ENCODE results near the gene MYO1E. TPM values are rescaled to one million over a fixed set of nuclear protein-coding genes. Genes with fewer than 3 reads are reported as not detected.

Gene MYO1E
- polyA plus RNA-seq, 1 donor from 2014 or later = 0.38 TPM

- Histone ChIP-seq H3K36me3 (ENCODE audit: insufficient read depth, low read length) (no peaks in the 10 kb centered on the region), H3K79me2 (replicated peaks; ENCODE audit: insufficient read depth, low read length) (no peaks in the 10 kb centered on the region), H3F3A (ENCODE audit: insufficient read depth, low read length, poor library complexity, severe bottlenecking) (no peaks in the 10 kb centered on the region), H2AFZ (ENCODE audit: low read depth, low read length) (no peak overlapping the region), H3K9me3 (ENCODE audit: low read length) (no peaks in the 10 kb centered on the region), H3K4me3 (ENCODE audit: low read length) (no peak overlapping the region), H3K9me2 (ENCODE audit: insufficient read depth, low read length) (no peaks in the 10 kb centered on the region), H3K27me3 (ENCODE audit: insufficient read depth, low read depth, low read length) (no peaks in the 10 kb centered on the region), H4K20me1 (ENCODE audit: insufficient read depth) (no peaks in the 10 kb centered on the region), H3K9ac (ENCODE audit: low read length) (no peak overlapping the region), H3K27ac (ENCODE audit: low read length) (no peak overlapping the region), H3K4me2 (ENCODE audit: low read length) (no peak overlapping the region)
- no peak for TF ChIP-seq EZH2 (IDR thresholded peaks at IDR 0.05; ENCODE audit: borderline replicate concordance, insufficient read depth, low read length, poor library complexity, severe bottlenecking)
- no peak for TF ChIP-seq POLR2AphosphoS5 (IDR thresholded peaks at IDR 0.05)
Observed at GRCh38 chr15:59152694-59153450, 219.8 kb downstream of the MYO1E start.

GRCh38 chr15:59150185-59150584 is 222.5 kb downstream of the MYO1E start:
- Histone ChIP-seq H3K9me2 (ENCODE audit: insufficient read depth, low read length) (no peaks in the 10 kb centered on the region), H3K4me2 (ENCODE audit: low read length) (no peak overlapping the region), H2AFZ (ENCODE audit: low read depth, low read length) (no peak overlapping the region), H3K9ac (ENCODE audit: low read length) (no peak overlapping the region), H3K27ac (ENCODE audit: low read length) (no peak overlapping the region), H3K27me3 (ENCODE audit: insufficient read depth, low read depth, low read length) (no peaks in the 10 kb centered on the region), H3K36me3 (ENCODE audit: insufficient read depth, low read length) (no peaks in the 10 kb centered on the region), H3K4me3 (ENCODE audit: low read length) (no peak overlapping the region), H3K9me3 (ENCODE audit: low read length) (no peaks in the 10 kb centered on the region), H3F3A (ENCODE audit: insufficient read depth, low read length, poor library complexity, severe bottlenecking) (no peaks in the 10 kb centered on the region), H3K79me2 (replicated peaks; ENCODE audit: insufficient read depth, low read length) (no peaks in the 10 kb centered on the region), H4K20me1 (ENCODE audit: insufficient read depth) (no peaks in the 10 kb centered on the region)
- no peak for TF ChIP-seq SMC3 (conservative IDR thresholded peaks at IDR 0.05; ENCODE audit: poor library complexity)
- no peak for TF ChIP-seq MXI1 (conservative IDR thresholded peaks at IDR 0.05; ENCODE audit: poor library complexity, severe bottlenecking)
- no peak for TF ChIP-seq CTCF (IDR thresholded peaks at IDR 0.05; ENCODE audit: poor library complexity, severe bottlenecking)
- no peak for TF ChIP-seq TAF1 (IDR thresholded peaks at IDR 0.05; ENCODE audit: low read depth)

GRCh38 chr15:59148153-59148833 is 224.4 kb downstream of the MYO1E start:
- Histone ChIP-seq H3F3A (ENCODE audit: insufficient read depth, low read length, poor library complexity, severe bottlenecking) (no peaks in the 10 kb centered on the region), H3K9ac (ENCODE audit: low read length) (no peak overlapping the region), H2AFZ (ENCODE audit: low read depth, low read length) (no peak overlapping the region), H3K4me3 (ENCODE audit: low read length) (no peak overlapping the region), H4K20me1 (ENCODE audit: insufficient read depth) (no peaks in the 10 kb centered on the region), H3K9me2 (ENCODE audit: insufficient read depth, low read length) (no peaks in the 10 kb centered on the region), H3K4me2 (ENCODE audit: low read length) (no peak overlapping the region), H3K27ac (ENCODE audit: low read length) (no peak overlapping the region), H3K79me2 (replicated peaks; ENCODE audit: insufficient read depth, low read length) (no peaks in the 10 kb centered on the region), H3K27me3 (ENCODE audit: insufficient read depth, low read depth, low read length) (no peaks in the 10 kb centered on the region), H3K36me3 (ENCODE audit: insufficient read depth, low read length) (no peaks in the 10 kb centered on the region), H3K9me3 (ENCODE audit: low read length) (no peaks in the 10 kb centered on the region)
- TF ChIP-seq CTCF (IDR thresholded peaks at IDR 0.05; ENCODE audit: poor library complexity, severe bottlenecking) (no peak), RAD21 (conservative IDR thresholded peaks at IDR 0.05) (no peak), POLR2AphosphoS5 (IDR thresholded peaks at IDR 0.05) (no peak), EP300 (conservative IDR thresholded peaks at IDR 0.05; ENCODE audit: poor library complexity, severe bottlenecking) (no peak), SMC3 (conservative IDR thresholded peaks at IDR 0.05; ENCODE audit: poor library complexity) (no peak), TAF1 (IDR thresholded peaks at IDR 0.05; ENCODE audit: low read depth) (no peak), MXI1 (conservative IDR thresholded peaks at IDR 0.05; ENCODE audit: poor library complexity, severe bottlenecking) (no peak), EZH2 (IDR thresholded peaks at IDR 0.05; ENCODE audit: borderline replicate concordance, insufficient read depth, low read length, poor library complexity, severe bottlenecking) (no peak), REST (IDR thresholded peaks at IDR 0.05; ENCODE audit: borderline replicate concordance) (no peak)
